ENCODE data around the gene C2orf76.

C2orf76 gene

GRCh38 chr2:119349289-119349688 lies 17.3 kb downstream of the C2orf76 start:
- no peak overlapping the region for H3K4me3 ChIP-seq (ENCODE audit: low read depth in 1 of 2, low read length in 2 of 2)

GRCh38 chr2:119341684-119342083 lies 24.9 kb downstream of the C2orf76 start:
- DNase-seq = no peak
- Histone ChIP-seq H3K36me3 (ENCODE audit: insufficient read depth, low read length) (no peaks in the 10 kb centered on the region), H3K27me3 (ENCODE audit: insufficient read depth, low read length, poor library complexity) (no peaks in the 10 kb centered on the region)

More at GRCh38 chr2:119349289-119349688, 17.3 kb downstream of the C2orf76 start:
- Histone ChIP-seq H3K36me3 (ENCODE audit: insufficient read depth, low read length) (no peaks in the 10 kb centered on the region), H3K4me2 (ENCODE audit: insufficient read depth, low read length) (no peak overlapping the region), H3K9me3 (ENCODE audit: insufficient read depth, low read length, severe bottlenecking) (no peaks in the 10 kb centered on the region), H2AFZ (ENCODE audit: low read depth, low read length) (no peak overlapping the region), H3K4me1 (ENCODE audit: insufficient read depth, low read length) (no peaks in the 10 kb centered on the region), H3K79me2 (ENCODE audit: insufficient read depth, low read length) (no peaks in the 10 kb centered on the region), H3K9ac (ENCODE audit: low read depth, low read length) (no peak overlapping the region), H4K20me1 (ENCODE audit: insufficient read depth, low read length) (no peaks in the 10 kb centered on the region), H3K27me3 (ENCODE audit: insufficient read depth, low read length, poor library complexity) (no peaks in the 10 kb centered on the region), H3K27ac (ENCODE audit: low read length) (no peak overlapping the region)
- no peak for DNase-seq
- TF ChIP-seq CTCF (IDR thresholded peaks at IDR 0.05; ENCODE audit: borderline replicate concordance, extremely low read depth, low read length, poor library complexity, severe bottlenecking) = no peak
- TF ChIP-seq EZH2 (IDR thresholded peaks at IDR 0.05; ENCODE audit: borderline replicate concordance, low read depth, low read length, severe bottlenecking) = no peak
- no peak for ATAC-seq (ENCODE audit: insufficient read depth, low read depth)

GRCh38 chr2:119339562-119339923 lies 27.1 kb downstream of the C2orf76 start:
- no peak for TF ChIP-seq CTCF (IDR thresholded peaks at IDR 0.05; ENCODE audit: borderline replicate concordance, extremely low read depth, low read length, poor library complexity, severe bottlenecking)
- no peak for TF ChIP-seq EZH2 (IDR thresholded peaks at IDR 0.05; ENCODE audit: borderline replicate concordance, low read depth, low read length, severe bottlenecking)
- Histone ChIP-seq H3K4me3 (ENCODE audit: low read depth in 1 of 2, low read length in 2 of 2) (no peak overlapping the region), H3K27me3 (ENCODE audit: insufficient read depth, low read length, poor library complexity) (no peaks in the 10 kb centered on the region), H4K20me1 (ENCODE audit: insufficient read depth, low read length) (no peaks in the 10 kb centered on the region), H2AFZ (ENCODE audit: low read depth, low read length) (0 out of 2 replicates have a peak overlapping the region, but pooled peaks have one; percentile 27), H3K79me2 (ENCODE audit: insufficient read depth, low read length) (no peaks in the 10 kb centered on the region), H3K9ac (ENCODE audit: low read depth, low read length) (no peak overlapping the region), H3K36me3 (ENCODE audit: insufficient read depth, low read length) (no peaks in the 10 kb centered on the region), H3K9me3 (ENCODE audit: insufficient read depth, low read length, severe bottlenecking) (no peaks in the 10 kb centered on the region), H3K27ac (ENCODE audit: low read length) (0 out of 2 replicates have a peak overlapping the region, but pooled peaks have one; percentile 40), H3K4me2 (ENCODE audit: insufficient read depth, low read length) (peak overlapping the region; percentile 45; the same call in 1 of the 2 replicates), H3K4me1 (ENCODE audit: insufficient read depth, low read length) (peaks cover 17% of the 10 kb centered on the region)
- ATAC-seq (ENCODE audit: insufficient read depth, low read depth) (no peak), DNase-seq (no peak)

More at GRCh38 chr2:119341684-119342083, 24.9 kb downstream of the C2orf76 start:
- Histone ChIP-seq H3K9ac (ENCODE audit: low read depth, low read length) (no peak overlapping the region), H3K79me2 (ENCODE audit: insufficient read depth, low read length) (no peaks in the 10 kb centered on the region), H3K9me3 (ENCODE audit: insufficient read depth, low read length, severe bottlenecking) (no peaks in the 10 kb centered on the region), H4K20me1 (ENCODE audit: insufficient read depth, low read length) (no peaks in the 10 kb centered on the region), H3K4me2 (ENCODE audit: insufficient read depth, low read length) (no peak overlapping the region), H3K27ac (ENCODE audit: low read length) (no peak overlapping the region), H3K4me1 (ENCODE audit: insufficient read depth, low read length) (peaks cover 17% of the 10 kb centered on the region), H3K4me3 (ENCODE audit: low read depth in 1 of 2, low read length in 2 of 2) (no peak overlapping the region), H2AFZ (ENCODE audit: low read depth, low read length) (no peak overlapping the region)
- no peak for TF ChIP-seq EZH2 (IDR thresholded peaks at IDR 0.05; ENCODE audit: borderline replicate concordance, low read depth, low read length, severe bottlenecking)
- no peak for TF ChIP-seq CTCF (IDR thresholded peaks at IDR 0.05; ENCODE audit: borderline replicate concordance, extremely low read depth, low read length, poor library complexity, severe bottlenecking)
- ATAC-seq (ENCODE audit: insufficient read depth, low read depth) = no peak
